ENCODE data around the gene TAOK1.

Gene TAOK1

DNA sequence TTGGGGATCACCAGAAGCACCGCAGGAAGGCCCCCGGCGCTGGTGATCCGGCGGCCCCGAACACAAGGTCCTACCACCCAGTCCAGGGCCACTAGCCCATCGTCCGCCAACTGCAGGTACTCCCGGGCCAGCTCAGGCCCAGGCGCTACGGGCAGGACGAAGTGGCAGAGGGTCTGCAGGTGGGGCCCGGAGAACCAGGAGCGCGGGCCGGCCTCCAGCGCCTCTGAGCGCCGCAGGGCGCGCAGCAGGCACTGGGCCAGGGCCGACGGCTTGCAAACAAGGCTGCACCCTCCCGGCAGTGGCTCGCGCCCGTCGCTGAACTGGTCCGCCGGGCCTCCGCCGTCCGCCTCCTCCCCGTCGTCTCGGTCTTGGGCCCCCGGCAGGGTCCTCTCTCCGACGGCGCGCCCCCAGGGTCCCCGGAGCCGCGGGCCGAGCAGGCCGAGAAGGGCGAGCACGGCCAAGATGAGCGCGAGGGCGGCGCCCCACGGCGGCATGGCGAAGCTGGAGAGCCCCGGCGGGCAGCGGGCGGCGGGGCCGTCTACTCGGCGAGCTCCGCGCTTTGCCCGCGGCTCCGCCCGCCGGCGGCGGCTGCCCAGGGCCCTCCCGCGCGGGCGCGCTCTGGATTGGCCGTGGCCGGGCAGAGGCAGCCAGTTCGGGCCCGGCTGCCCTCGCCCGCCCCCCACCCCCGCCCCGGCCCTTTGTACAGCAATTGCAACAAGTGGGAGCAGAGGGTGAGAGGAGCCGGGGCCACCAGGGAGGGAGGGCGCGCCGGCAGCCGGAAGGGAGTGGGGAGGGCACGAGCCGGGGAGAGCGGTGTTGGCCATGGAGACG, 176.5 kb downstream of the TAOK1 start, which contains the start of gene ABHD15 (continued):
- TF ChIP-seq, protein P1, sequence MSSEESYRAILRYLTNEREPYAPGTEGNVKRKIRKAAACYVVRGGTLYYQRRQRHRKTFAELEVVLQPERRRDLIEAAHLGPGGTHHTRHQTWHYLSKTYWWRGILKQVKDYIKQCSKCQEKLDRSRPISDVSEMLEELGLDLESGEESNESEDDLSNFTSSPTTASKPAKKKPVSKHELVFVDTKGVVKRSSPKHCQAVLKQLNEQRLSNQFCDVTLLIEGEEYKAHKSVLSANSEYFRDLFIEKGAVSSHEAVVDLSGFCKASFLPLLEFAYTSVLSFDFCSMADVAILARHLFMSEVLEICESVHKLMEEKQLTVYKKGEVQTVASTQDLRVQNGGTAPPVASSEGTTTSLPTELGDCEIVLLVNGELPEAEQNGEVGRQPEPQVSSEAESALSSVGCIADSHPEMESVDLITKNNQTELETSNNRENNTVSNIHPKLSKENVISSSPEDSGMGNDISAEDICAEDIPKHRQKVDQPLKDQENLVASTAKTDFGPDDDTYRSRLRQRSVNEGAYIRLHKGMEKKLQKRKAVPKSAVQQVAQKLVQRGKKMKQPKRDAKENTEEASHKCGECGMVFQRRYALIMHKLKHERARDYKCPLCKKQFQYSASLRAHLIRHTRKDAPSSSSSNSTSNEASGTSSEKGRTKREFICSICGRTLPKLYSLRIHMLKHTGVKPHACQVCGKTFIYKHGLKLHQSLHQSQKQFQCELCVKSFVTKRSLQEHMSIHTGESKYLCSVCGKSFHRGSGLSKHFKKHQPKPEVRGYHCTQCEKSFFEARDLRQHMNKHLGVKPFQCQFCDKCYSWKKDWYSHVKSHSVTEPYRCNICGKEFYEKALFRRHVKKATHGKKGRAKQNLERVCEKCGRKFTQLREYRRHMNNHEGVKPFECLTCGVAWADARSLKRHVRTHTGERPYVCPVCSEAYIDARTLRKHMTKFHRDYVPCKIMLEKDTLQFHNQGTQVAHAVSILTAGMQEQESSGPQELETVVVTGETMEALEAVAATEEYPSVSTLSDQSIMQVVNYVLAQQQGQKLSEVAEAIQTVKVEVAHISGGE (tag by site-specific recombination; conservative IDR thresholded peaks at IDR 0.05; ENCODE audit: low read depth) = peak; percentile 43
- TF ChIP-seq TCF7L2 (IDR thresholded peaks at IDR 0.05; ENCODE audit: borderline replicate concordance, low read depth, low read length) (no peak), ZNF670 (tag by site-specific recombination; IDR thresholded peaks at IDR 0.05; ENCODE audit: low read depth) (no peak), ZNF776 (tag by site-specific recombination; IDR thresholded peaks at IDR 0.05; ENCODE audit: borderline replicate concordance) (no peak), ZNF560 (tag by site-specific recombination; IDR thresholded peaks at IDR 0.05; ENCODE audit: borderline replicate concordance) (no peak), GLIS2 (tag by site-specific recombination; IDR thresholded peaks at IDR 0.05) (peak; percentile 70), ZNF423 (tag by site-specific recombination; IDR thresholded peaks at IDR 0.05) (0 out of 2 replicates have a peak, but pooled peaks have one; percentile 13)
- TF ChIP-seq, protein P2, sequence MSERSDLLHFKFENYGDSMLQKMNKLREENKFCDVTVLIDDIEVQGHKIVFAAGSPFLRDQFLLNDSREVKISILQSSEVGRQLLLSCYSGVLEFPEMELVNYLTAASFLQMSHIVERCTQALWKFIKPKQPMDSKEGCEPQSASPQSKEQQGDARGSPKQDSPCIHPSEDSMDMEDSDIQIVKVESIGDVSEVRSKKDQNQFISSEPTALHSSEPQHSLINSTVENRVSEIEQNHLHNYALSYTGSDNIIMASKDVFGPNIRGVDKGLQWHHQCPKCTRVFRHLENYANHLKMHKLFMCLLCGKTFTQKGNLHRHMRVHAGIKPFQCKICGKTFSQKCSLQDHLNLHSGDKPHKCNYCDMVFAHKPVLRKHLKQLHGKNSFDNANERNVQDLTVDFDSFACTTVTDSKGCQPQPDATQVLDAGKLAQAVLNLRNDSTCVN (tag by site-specific recombination; optimal IDR thresholded peaks at IDR 0.05) = peak; percentile 58

DNA sequence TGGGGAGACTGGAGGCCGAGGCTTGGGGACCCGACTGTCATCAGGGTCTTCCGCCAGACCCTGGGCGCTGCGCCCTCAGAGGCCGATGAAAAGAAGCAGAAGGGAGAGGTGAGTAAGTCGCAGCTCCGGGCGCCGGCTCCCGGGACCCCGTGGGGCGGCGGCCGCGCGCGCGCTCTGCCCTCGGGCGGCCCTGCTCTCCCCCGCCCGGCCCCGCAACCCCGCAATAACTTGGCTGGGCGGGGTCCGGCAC, 177.1 kb downstream of the TAOK1 start:
- POLR2A ChIA-PET = interaction anchor here (0.9 to 4.6 kb wide), 6 partner anchors 10 to 364 kb away, joined by 3 to 28 read pairs (median 5); partner anchors contain the start of gene ANKRD13B
- CTCF ChIA-PET = interaction anchor here (0.6 to 4.6 kb wide), 9 partner anchors 14 to 1562 kb away, joined by 3 to 29 read pairs (median 4); partner anchors contain the start of gene ANKRD13B
- TF ChIP-seq KLF1 (tag by site-specific recombination; IDR thresholded peaks at IDR 0.05) (peak; percentile 56), ZSCAN30 (tag by site-specific recombination; IDR thresholded peaks at IDR 0.05) (0 out of 2 replicates have a peak, but pooled peaks have one; percentile 17)
- TF ChIP-seq, protein P3, sequence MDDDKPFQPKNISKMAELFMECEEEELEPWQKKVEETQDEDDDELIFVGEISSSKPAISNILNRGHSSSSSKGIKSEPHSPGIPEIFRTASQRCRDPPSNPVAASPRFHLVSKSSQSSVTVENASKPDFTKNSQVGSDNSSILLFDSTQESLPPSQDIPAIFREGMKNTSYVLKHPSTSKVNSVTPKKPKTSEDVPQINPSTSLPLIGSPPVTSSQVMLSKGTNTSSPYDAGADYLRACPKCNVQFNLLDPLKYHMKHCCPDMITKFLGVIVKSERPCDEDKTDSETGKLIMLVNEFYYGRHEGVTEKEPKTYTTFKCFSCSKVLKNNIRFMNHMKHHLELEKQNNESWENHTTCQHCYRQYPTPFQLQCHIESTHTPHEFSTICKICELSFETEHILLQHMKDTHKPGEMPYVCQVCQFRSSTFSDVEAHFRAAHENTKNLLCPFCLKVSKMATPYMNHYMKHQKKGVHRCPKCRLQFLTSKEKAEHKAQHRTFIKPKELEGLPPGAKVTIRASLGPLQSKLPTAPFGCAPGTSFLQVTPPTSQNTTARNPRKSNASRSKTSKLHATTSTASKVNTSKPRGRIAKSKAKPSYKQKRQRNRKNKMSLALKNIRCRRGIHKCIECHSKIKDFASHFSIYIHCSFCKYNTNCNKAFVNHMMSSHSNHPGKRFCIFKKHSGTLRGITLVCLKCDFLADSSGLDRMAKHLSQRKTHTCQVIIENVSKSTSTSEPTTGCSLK (tag by site-specific recombination; IDR thresholded peaks at IDR 0.05) = no peak
- Histone ChIP-seq H3K4me3 (ENCODE audit: low read depth, low read length) (peak overlapping the region; percentile 61), H3K9me3 (ENCODE audit: control insufficient read depth, insufficient read depth, low read depth, low read length) (no peaks in the 10 kb centered on the region), H3K27ac (ENCODE audit: extremely low read depth, low read depth, low read length) (peak overlapping the region; percentile 87), H3K4me1 (ENCODE audit: control insufficient read depth, insufficient read depth, low read length) (peaks cover 13% of the 10 kb centered on the region), H3K36me3 (ENCODE audit: control insufficient read depth in 2 of 2, insufficient read depth in 1 of 2, low read length in 2 of 2) (peaks cover 7 to 24% of the 10 kb centered on the region in 2 experiments)

DNA sequence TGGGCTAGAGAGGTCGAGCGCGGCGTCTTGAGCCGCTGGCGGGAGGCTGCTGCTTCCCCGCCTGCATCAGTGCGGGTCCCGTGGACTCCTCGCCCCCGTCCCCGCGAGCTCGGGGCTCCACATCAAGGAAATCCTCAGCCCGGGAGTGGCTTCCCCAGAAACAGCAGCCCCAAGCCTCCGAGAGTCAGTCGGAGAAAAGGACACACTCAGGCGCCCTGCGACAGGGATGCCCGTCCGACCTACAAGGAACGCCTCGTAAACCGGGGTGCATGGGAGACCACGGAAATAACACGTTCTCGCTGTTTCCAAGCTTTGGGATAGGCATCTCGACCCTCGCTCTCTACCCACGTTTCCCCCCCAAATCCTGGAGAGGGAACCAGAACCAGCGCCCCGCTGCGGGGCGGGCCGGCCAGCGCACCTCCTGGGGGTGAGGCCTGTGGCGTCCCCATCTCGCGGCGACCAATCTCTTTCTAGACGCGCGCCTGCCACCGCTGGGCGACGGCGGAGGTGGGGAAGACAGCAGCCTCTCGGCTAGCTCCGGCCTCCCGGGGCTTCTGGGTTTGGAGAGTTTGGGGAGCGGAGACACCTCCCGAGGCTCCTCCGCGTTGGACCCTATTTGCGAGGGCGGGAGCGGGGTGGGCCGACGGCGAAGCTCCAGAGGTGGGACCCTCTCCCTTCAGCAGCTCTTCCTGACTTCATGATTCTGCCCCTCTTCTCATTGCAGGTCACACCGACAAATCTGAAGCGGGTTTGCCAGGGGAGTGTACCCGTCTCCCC, 177.6 kb downstream of the TAOK1 start:
- Histone ChIP-seq H3K27ac (ENCODE audit: extremely low read depth, low read depth, low read length) (peak overlapping the region; percentile 87), H3K4me1 (ENCODE audit: control insufficient read depth, insufficient read depth, low read length) (peaks cover 13% of the 10 kb centered on the region), H3K36me3 (ENCODE audit: control insufficient read depth in 2 of 2, insufficient read depth in 1 of 2, low read length in 2 of 2) (peaks cover 5 to 23% of the 10 kb centered on the region in 2 experiments), H3K9me3 (ENCODE audit: control insufficient read depth, insufficient read depth, low read depth, low read length) (no peaks in the 10 kb centered on the region), H3K4me3 (ENCODE audit: low read depth, low read length) (peak overlapping the region; percentile 61)
- CTCF ChIA-PET = interaction anchor here (0.6 to 4.6 kb wide), 7 partner anchors 13 to 769 kb away, joined by 3 to 29 read pairs (median 9); partner anchors contain the start of gene ANKRD13B
- POLR2A ChIA-PET = interaction anchor here (0.6 to 4.6 kb wide), 12 partner anchors 8 to 364 kb away, joined by 3 to 28 read pairs (median 4); partner anchors contain the start of genes ANKRD13B, GIT1, NUFIP2 and TAOK1
- peak; percentile 30 for TF ChIP-seq ZBTB17 (tag by site-specific recombination; IDR thresholded peaks at IDR 0.05)
- no peak for TF ChIP-seq ZNF292 (tag by site-specific recombination; IDR thresholded peaks at IDR 0.05; ENCODE audit: borderline replicate concordance, low read depth)
- TF ChIP-seq, protein P4, sequence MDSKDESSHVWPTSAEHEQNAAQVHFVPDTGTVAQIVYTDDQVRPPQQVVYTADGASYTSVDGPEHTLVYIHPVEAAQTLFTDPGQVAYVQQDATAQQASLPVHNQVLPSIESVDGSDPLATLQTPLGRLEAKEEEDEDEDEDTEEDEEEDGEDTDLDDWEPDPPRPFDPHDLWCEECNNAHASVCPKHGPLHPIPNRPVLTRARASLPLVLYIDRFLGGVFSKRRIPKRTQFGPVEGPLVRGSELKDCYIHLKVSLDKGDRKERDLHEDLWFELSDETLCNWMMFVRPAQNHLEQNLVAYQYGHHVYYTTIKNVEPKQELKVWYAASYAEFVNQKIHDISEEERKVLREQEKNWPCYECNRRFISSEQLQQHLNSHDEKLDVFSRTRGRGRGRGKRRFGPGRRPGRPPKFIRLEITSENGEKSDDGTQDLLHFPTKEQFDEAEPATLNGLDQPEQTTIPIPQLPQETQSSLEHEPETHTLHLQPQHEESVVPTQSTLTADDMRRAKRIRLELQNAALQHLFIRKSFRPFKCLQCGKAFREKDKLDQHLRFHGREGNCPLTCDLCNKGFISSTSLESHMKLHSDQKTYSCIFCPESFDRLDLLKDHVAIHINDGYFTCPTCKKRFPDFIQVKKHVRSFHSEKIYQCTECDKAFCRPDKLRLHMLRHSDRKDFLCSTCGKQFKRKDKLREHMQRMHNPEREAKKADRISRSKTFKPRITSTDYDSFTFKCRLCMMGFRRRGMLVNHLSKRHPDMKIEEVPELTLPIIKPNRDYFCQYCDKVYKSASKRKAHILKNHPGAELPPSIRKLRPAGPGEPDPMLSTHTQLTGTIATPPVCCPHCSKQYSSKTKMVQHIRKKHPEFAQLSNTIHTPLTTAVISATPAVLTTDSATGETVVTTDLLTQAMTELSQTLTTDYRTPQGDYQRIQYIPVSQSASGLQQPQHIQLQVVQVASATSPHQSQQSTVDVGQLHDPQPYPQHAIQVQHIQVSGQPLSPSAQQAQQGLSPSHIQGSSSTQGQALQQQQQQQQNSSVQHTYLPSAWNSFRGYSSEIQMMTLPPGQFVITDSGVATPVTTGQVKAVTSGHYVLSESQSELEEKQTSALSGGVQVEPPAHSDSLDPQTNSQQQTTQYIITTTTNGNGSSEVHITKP (tag by site-specific recombination; IDR thresholded peaks at IDR 0.05) = peak; percentile 66
- TF ChIP-seq, protein P5, sequence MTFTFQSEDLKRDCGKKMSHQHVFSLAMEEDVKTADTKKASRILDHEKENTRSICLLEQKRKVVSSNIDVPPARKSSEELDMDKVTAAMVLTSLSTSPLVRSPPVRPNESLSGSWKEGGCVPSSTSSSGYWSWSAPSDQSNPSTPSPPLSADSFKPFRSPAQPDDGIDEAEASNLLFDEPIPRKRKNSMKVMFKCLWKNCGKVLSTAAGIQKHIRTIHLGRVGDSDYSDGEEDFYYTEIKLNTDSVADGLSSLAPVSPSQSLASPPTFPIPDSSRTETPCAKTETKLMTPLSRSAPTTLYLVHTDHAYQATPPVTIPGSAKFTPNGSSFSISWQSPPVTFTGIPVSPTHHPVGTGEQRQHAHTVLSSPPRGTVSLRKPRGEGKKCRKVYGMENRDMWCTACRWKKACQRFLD (tag by site-specific recombination; IDR thresholded peaks at IDR 0.05) = no peak
- TF ChIP-seq ZEB2 (tag by site-specific recombination; IDR thresholded peaks at IDR 0.05) = peak; percentile 25; the same call in 1 of the 2 replicates
- no peak for TF ChIP-seq ZFP37 (tag by site-specific recombination; IDR thresholded peaks at IDR 0.05)
- no peak for TF ChIP-seq ZNF654 (tag by site-specific recombination; IDR thresholded peaks at IDR 0.05; ENCODE audit: low read depth)

All from HEK293 (cell line).